Heart right ventricle (tissue), 16 donors: ENCODE measurements around the gene MID1IP1. TPM values are rescaled to one million over a fixed set of nuclear protein-coding genes. Genes with fewer than 3 reads are reported as not detected.

Experiments used
- ATAC-seq, 8 donors: fragments of 200-7000 bp; cut with Tn5 transposase; one replicate each; pipeline ENCODE4 v1.9.1; 2020; ENCODE audit warnings: mild to moderate bottlenecking in 8 of 8, moderate library complexity in 8 of 8, moderate number of reproducible peaks in 1 of 8
- DNase-seq, 2 donors: peaks; one replicate each; pipeline ENCODE4 v3.0.0-alpha.2; 2020
- H3K27ac ChIP-seq, 10 donors: fragments of 200-600 bp; sonication (generic) in 2 of 10; one replicate each; pipeline versions ENCODE4 v1.5.0 to v1.8.0; 2020 to 2022; ENCODE audit warnings: mild to moderate bottlenecking in 3 of 10
- H3K27me3 ChIP-seq, 7 donors: fragments of 200-600 bp; one replicate each; pipeline ENCODE4 v1.8.0; 2021 to 2022; ENCODE audit warnings: mild to moderate bottlenecking in 2 of 7
- H3K36me3 ChIP-seq, 9 donors: fragments of 200-600 bp; sonication (generic) in 1 of 9; one replicate each; pipeline versions ENCODE4 v1.5.0 to v1.8.0; 2020 to 2022; ENCODE audit warnings: mild to moderate bottlenecking in 2 of 9
- H3K4me1 ChIP-seq, 9 donors: fragments of 200-600 bp; sonication (generic) in 1 of 9; one replicate each; pipeline versions ENCODE4 v1.5.0 to v1.8.0; 2020 to 2022; ENCODE audit warnings: mild to moderate bottlenecking in 4 of 9
- H3K4me3 ChIP-seq, 10 donors: fragments of 200-600 bp; sonication (generic) in 2 of 10; one replicate each; pipeline versions ENCODE4 v1.5.0 to v1.8.0; 2020 to 2022; ENCODE audit warnings: mild to moderate bottlenecking in 7 of 10, moderate library complexity in 2 of 10
- H3K9me3 ChIP-seq, 11 donors: fragments of 200-600 bp in 10 of 11; sonication (generic) in 2 of 11; one replicate each; pipeline versions ENCODE4 v1.5.0 to v1.8.0; 2013 to 2022; ENCODE audit warnings: mild to moderate bottlenecking in 2 of 11, control low read depth in 1 of 11, moderate library complexity in 1 of 11
- CTCF ChIP-seq, 9 donors: fragments of 200-600 bp; sonication (generic) in 2 of 9; IDR thresholded peaks; one replicate each; pipeline versions ENCODE4 v1.5.0 to v1.8.0; 2021 to 2022; ENCODE audit warnings: antibody characterized with exemption in 9 of 9, mild to moderate bottlenecking in 5 of 9, moderate library complexity in 1 of 9
- WGBS, 2 donors: extraction: QIAGEN DNeasy Blood & Tissue Kit; methylation state at CpG; one replicate each; pipeline ENCODE4 v1.1.7; 2013; ENCODE audit warnings: inconsistent platforms in 1 of 2; 5-methylcytosine and 5-hydroxymethylcytosine counted together
- intact Hi-C, 10 donors: fragments of 100-400 bp; cut with DNase I; formaldehyde crosslinking; loops; one replicate each; pipeline versions ENCODE4 v1.11.1 to v1.14.2; 2022
- polyA plus RNA-seq, 2 donors: library from polyadenylated mRNA; stranded (reverse); fragments of 200-250 nt; gene quantifications; one replicate each; pipeline ENCODE4 v1.2.3, GENCODE V29; 2013
- total RNA-seq, 10 donors: library from RNA; stranded (reverse); fragmentation: NEBNext Ultra II Directional in 3 of 10; extraction: Animal tissue kit (Norgen Biotek cat#: 25700) in 3 of 10; gene quantifications; one replicate each; pipeline versions ENCODE4 v1.2.1 to v1.2.4, GENCODE V29; 2021 to 2023
- donor health status: Arrhythmogenic right ventricular cardiomyopathy.
- donor health status: ischemic (EF 13 %, LVEDD 7.1; RV severe dilation, severe dysfunction).
- donor health status: healthy with polysubstance abuse.
- donor health status: DM: no; HTN: yes; CAD: no.
- donor health status: DM: no; HTN: no; CAD: no.
- donor health status: ischemic (EF 25% LVEDD 6.9; RV normal size, moderate dysfunction).
- donor health status: ischemic (EF 25% LVEDD 5.7; RV mildly dilated, moderate dysfunction).
- donor health status: healthy.
- donor health status: DM: yes; HTN: yes; CAD: no.
- donor health status: Ischemic cardiomyopathy.
- donor health status: ischemic (EF 35%, LVEDD 5.7; RV mildly dilated, moderate dysfunction).
- donor health status: nonischemic (EF 11% LVEDD 7.7; RV severe dilation, severe dysfunction).
- donor health status: DM: yes; HTN: yes; CAD: no.
- donor health status: PGD.
- donor health status: ischemic (EF 29% LVEDD 5.4; RV normal size, mild dysfunction).
- donor health status: nonischemic (EF 23%, LVEDD 6.1; RV moderate dilation, normal function).

Gene MID1IP1
- total and polyA plus RNA-seq, 12 donors: 15.2 to 171 (median 26.9) TPM

- Histone ChIP-seq H3K27me3 (peaks cover 0 to 7% (median 0%) of the 10 kb centered on the region in 7 donors), H3K27ac (no peak overlapping the region), H3K4me1 (no peaks in the 10 kb centered on the region), H3K36me3 (no peaks in the 10 kb centered on the region), H3K9me3 (no peaks in the 10 kb centered on the region), H3K4me3 (no peak overlapping the region)
- ATAC-seq (no peak), DNase-seq (no peak)
- WGBS, 2 donors: 74 to 83% methylated on average over 4 of the region's 4 CpGs
- intact Hi-C loops: no loop called here
- TF ChIP-seq CTCF (IDR thresholded peaks at IDR 0.05): no peak
Measured at GRCh38 chrX:38845426-38845825, 44.2 kb downstream of the MID1IP1 start.

- intact Hi-C loops: no loop called here
- Histone ChIP-seq H3K27me3 (peaks cover 0 to 11% (median 0%) of the 10 kb centered on the region in 7 donors), H3K36me3 (no peaks in the 10 kb centered on the region), H3K9me3 (no peaks in the 10 kb centered on the region), H3K4me3 (no peak overlapping the region), H3K27ac (no peak overlapping the region), H3K4me1 (no peaks in the 10 kb centered on the region)
- TF ChIP-seq CTCF (IDR thresholded peaks at IDR 0.05): no peak
- ATAC-seq (no peak), DNase-seq (no peak)
- WGBS, 2 donors: 95% methylated on average over 5 of the region's 5 CpGs
Measured at GRCh38 chrX:38847206-38847902, 46.1 kb downstream of the MID1IP1 start.

- 64 to 81% methylated on average over 1 of the region's 1 CpG for WGBS, 2 donors
- intact Hi-C loops: no loop called here
- Histone ChIP-seq H3K4me3 (no peak overlapping the region), H3K36me3 (no peaks in the 10 kb centered on the region), H3K27me3 (peaks cover 0 to 11% (median 0%) of the 10 kb centered on the region in 7 donors), H3K4me1 (no peaks in the 10 kb centered on the region), H3K27ac (no peak overlapping the region), H3K9me3 (no peaks in the 10 kb centered on the region)
- ATAC-seq (no peak), DNase-seq (no peak)
- TF ChIP-seq CTCF (IDR thresholded peaks at IDR 0.05): no peak
Measured at GRCh38 chrX:38847903-38848230, 46.6 kb downstream of the MID1IP1 start.

GRCh38 chrX:38848671-38849455, 47.6 kb downstream of the MID1IP1 start:
- peaks cover 0 to 11% (median 0%) of the 10 kb centered on the region in 7 donors for H3K27me3 ChIP-seq
- intact Hi-C loops: no loop called here
- no peak for TF ChIP-seq CTCF (IDR thresholded peaks at IDR 0.05)
- H3K27ac ChIP-seq: no peak overlapping the region
- peak in 1 of 8 donors; percentile 44 for ATAC-seq
- H3K4me3 ChIP-seq: no peak overlapping the region
- H3K9me3 ChIP-seq: no peaks in the 10 kb centered on the region
- H3K36me3 ChIP-seq: no peaks in the 10 kb centered on the region
- 89 to 90% methylated on average over 7 of the region's 7 CpGs for WGBS, 2 donors
- no peak for DNase-seq
- no peaks in the 10 kb centered on the region for H3K4me1 ChIP-seq
